IPS DF 6.9 (cell line): ENCODE measurements around the gene GALNT10.

Experiments
- DNase-seq: peaks from one replicate; pipeline ENCODE4 v3.0.0-alpha.2; 2013; ENCODE audit warnings: low read depth, low spot score
- H3K27ac ChIP-seq: one replicate; pipeline ENCODE4 v1.5.1; 2013; ENCODE audit warnings: low read length, control low read depth
- H3K27me3 ChIP-seq: 2 replicates; pipeline ENCODE4 v1.6.1; 2013; ENCODE audit warnings: mild to moderate bottlenecking, low read length; ENCODE audit not compliant: control insufficient read depth, insufficient read depth
- H3K36me3 ChIP-seq: 2 replicates; pipeline ENCODE4 v1.6.1; 2013; ENCODE audit warnings: low read length; ENCODE audit not compliant: control insufficient read depth, insufficient read depth
- H3K4me1 ChIP-seq: 2 replicates; pipeline ENCODE4 v1.6.1; 2013; ENCODE audit warnings: low read length; ENCODE audit not compliant: control insufficient read depth, insufficient read depth
- H3K4me3 ChIP-seq: 2 replicates; pipeline ENCODE4 v1.5.1; 2013; ENCODE audit warnings: mild to moderate bottlenecking, low read length
- H3K9me3 ChIP-seq: 2 replicates; pipeline ENCODE4 v1.6.1; 2013; ENCODE audit warnings: low read length, inconsistent platforms; ENCODE audit not compliant: control insufficient read depth, insufficient read depth
- WGBS: extraction: QIAGEN DNeasy Blood & Tissue Kit; methylation state at CpG from one replicate; pipeline ENCODE4 v1.1.7; 2013; ENCODE audit warnings: mixed read lengths, missing lambda C conversion rate; ENCODE audit not compliant: insufficient read length, insufficient coverage; 5-methylcytosine and 5-hydroxymethylcytosine counted together

Gene GALNT10

DNA sequence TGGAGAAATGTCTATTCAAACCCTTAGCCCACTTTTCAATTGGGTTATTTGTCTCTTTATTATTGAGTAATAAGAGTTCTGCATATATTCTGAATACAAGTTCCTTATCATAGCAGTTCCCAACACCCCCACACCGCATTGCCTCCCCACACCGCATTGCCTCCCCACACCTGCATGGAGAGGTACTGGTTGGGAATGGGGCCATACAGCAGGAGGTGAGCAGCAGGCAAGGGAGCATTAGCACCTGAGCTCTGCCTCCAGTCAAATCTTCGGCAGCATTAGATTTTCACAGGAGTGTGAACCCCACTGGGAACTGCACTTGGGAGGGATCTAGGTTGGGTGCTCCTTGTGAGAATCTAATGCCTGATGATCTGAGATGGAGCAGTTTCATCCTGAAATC lies 244.7 kb downstream of the GALNT10 start:
- H3K36me3 ChIP-seq: peaks cover 2% of the 10 kb centered on the region; the same call in 1 of the 2 replicates

DNA sequence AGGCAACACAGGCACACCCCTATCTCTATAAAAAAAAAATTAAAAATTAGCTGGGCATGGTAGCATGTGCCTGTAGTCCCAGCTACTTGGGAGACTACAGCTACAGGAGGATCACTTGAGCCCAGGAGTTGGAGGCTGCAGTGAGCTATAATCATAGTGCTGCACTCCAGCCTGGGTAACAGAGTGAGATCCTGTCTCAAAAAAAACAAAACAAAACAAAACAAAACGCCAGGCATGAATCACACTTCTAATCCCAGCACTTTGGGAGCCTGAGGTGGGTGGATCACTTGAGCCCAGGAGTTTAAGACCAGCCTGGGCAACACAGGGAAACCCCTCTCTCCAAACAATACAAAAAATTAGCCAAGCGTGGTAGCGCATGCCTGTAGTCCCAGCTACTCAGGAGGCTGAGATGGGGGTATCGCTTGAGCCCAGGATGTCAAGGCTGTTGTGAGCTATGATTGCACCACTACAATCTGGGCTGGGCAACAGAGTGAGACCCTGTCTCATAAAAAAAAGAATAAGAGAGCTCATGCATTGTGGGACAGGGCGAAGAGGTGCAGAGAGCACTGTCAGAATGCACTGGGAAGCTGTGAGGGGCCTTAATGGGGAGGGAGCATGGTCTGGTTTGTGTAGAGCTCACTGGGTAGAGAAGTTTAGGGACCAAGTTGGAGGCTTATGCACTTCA lies 246.9 kb downstream of the GALNT10 start:
- WGBS: no CpG with 5 or more reads among the region's 5 CpGs
- Histone ChIP-seq H3K4me3 (no peak overlapping the region), H3K36me3 (peaks cover 2% of the 10 kb centered on the region; the same call in 1 of the 2 replicates), H3K4me1 (no peaks in the 10 kb centered on the region; the same call in 1 of the 2 replicates), H3K9me3 (no peaks in the 10 kb centered on the region), H3K27me3 (no peaks in the 10 kb centered on the region), H3K27ac (no peak overlapping the region)
- DNase-seq: no peak

More for the DNA sequence above, 244.7 kb downstream of the GALNT10 start:
- no peak overlapping the region for H3K4me3 ChIP-seq
- DNase-seq: no peak
- WGBS: no CpG with 5 or more reads among the region's 3 CpGs
- no peaks in the 10 kb centered on the region for H3K9me3 ChIP-seq
- H3K27me3 ChIP-seq: no peaks in the 10 kb centered on the region
- no peaks in the 10 kb centered on the region; the same call in 1 of the 2 replicates for H3K4me1 ChIP-seq
- no peak overlapping the region for H3K27ac ChIP-seq

- H3K9me3 ChIP-seq: no peaks in the 10 kb centered on the region
- no peak overlapping the region for H3K27ac ChIP-seq
- H3K27me3 ChIP-seq: no peaks in the 10 kb centered on the region
- no peaks in the 10 kb centered on the region for H3K4me1 ChIP-seq
- DNase-seq: no peak
- H3K4me3 ChIP-seq: no peak overlapping the region
- no CpG with 5 or more reads among the region's 5 CpGs for WGBS
- peaks cover 2% of the 10 kb centered on the region; the same call in 1 of the 2 replicates for H3K36me3 ChIP-seq
Measured at GRCh38 chr5:154440540-154440939, 250.0 kb downstream of the GALNT10 start.

DNA sequence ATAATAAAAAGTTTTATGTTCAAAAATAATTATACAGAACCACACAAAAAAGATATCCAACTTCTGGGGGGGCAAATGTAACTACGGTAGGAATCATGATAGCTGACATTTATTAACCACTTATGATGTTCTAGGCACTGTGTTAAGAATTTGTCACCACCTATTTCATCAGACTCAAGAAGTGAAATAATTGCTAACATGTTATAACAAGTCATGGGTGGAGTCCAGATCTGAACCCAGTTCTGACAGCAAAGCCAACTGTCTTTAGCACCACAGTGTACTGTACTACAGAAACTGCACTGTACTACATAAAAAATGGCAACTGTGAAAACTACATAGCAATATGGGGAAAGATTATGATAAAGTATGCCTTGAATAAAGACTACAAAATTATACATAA lies 252.3 kb downstream of the GALNT10 start:
- H3K4me1 ChIP-seq: no peaks in the 10 kb centered on the region
- H3K36me3 ChIP-seq: peaks cover 2% of the 10 kb centered on the region
- no peak overlapping the region for H3K4me3 ChIP-seq
- no peaks in the 10 kb centered on the region; the same call in 1 of the 2 replicates for H3K27me3 ChIP-seq
- H3K9me3 ChIP-seq: no peaks in the 10 kb centered on the region
- no peak overlapping the region for H3K27ac ChIP-seq
- DNase-seq: no peak
- WGBS: no CpG with 5 or more reads among the region's 1 CpG

DNA sequence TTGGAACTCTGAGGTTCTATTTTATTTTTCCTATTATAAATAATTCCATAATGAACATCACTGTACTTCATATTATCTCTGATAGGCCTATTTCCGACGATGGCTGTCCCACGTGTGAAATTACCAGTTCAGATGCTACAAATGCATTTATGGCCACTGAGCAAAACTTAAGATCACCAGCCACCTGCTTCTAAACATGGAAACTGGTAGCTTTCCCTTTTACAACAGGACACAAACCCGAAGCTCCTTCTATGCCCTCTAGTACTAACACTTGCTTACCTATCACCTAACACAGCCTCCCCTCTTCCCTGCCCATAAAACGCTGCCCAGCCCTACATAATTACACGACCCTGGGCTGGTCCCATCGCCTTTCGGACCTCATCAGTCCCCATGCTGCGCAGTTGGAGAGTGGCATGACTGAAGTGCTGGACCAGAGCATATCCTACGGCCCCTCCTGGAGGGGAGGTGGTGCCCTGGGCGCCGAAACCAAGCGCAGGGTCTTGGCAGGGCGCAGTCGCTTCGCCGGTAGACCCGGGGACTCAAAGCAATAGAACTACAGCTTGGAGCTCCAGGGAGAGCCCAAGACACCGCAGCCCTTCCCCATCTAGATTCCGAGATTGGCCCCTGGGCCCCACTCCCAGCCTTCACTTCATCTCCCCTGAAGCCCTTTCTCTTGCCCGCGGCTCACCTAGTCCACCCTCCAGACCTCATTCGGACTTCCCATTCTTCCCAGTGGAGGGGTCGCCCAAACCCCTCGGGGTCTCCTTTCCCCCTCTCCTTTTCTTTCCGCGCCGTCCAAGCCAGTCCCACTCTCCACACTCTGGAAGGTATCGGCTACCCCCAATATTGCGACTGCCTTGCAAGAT lies 254.3 kb downstream of the GALNT10 start:
- H3K9me3 ChIP-seq: no peaks in the 10 kb centered on the region
- WGBS: no CpG with 5 or more reads among the region's 30 CpGs
- DNase-seq: no peak
- H3K36me3 ChIP-seq: no peaks in the 10 kb centered on the region; the same call in 1 of the 2 replicates
- no peaks in the 10 kb centered on the region for H3K4me1 ChIP-seq
- peak overlapping the region; percentile 96 for H3K4me3 ChIP-seq
- no peak overlapping the region for H3K27ac ChIP-seq
- no peaks in the 10 kb centered on the region; the same call in 1 of the 2 replicates for H3K27me3 ChIP-seq

DNA sequence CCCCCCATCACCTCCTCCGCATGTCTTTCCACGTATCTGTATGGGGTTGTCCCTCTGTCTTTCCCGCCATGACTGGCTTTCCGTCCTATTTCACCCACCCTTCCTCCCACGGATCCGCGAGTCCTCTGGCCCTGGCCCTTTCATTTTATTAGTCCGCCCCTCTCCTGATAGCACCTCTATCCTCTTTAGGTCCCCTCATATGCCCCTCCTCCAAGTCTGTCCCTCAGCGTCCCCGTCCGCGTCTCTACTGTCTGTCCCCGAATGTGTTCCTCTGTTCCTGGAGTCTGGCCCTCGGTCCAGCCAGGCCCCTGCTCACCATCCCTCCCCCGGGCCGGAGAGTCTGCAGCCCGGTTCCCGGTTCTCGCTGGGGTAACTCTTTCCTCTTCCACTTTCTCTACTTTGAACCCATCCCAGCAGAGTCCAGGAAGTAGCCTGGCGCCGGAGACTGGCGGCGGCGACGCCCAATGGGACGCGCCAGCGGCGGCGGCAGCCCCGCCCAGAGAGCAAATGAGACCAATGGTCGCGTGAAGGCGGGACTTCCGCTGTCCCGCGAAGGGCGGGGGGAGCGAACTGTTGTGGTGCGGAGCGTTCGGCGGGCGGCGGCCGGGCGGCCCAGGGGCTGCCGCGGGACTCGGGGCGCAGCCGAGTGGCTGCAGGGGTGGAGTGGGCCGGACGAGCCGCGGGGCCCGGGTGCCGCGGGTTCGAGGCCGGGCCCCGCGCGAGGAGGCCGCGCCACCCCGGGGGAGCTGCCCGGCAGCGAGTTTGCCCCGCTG lies 255.1 kb downstream of the GALNT10 start, which contains the start of gene SAP30L:
Gene SAP30L (plus strand): TSS at position 576 of the 773 bp plus-strand sequence. CDS start 608 bp downstream, outside the sequence.
- Histone ChIP-seq H3K9me3 (no peaks in the 10 kb centered on the region), H3K27ac (no peak within 1 kb of the TSS), H3K4me1 (no peaks in the 10 kb centered on the region), H3K36me3 (no peaks in the 10 kb centered on the region; the same call in 1 of the 2 replicates), H3K4me3 (peak within 1 kb of the TSS; percentile 96), H3K27me3 (no peaks in the 10 kb centered on the region; the same call in 1 of the 2 replicates)
- DNase-seq: peak; percentile 84
- no CpG with 5 or more reads among the region's 70 CpGs for WGBS

- no peaks in the 10 kb centered on the region for H3K4me1 ChIP-seq
- no peaks in the 10 kb centered on the region for H3K9me3 ChIP-seq
- H3K27me3 ChIP-seq: no peaks in the 10 kb centered on the region; the same call in 1 of the 2 replicates
- H3K36me3 ChIP-seq: no peaks in the 10 kb centered on the region; the same call in 1 of the 2 replicates
- H3K4me3 ChIP-seq: peak overlapping the region; percentile 96
- no peak overlapping the region for H3K27ac ChIP-seq
- no CpG with 5 or more reads among the region's 87 CpGs for WGBS
- no peak for DNase-seq
Measured at GRCh38 chr5:154446195-154447088, 255.9 kb downstream of the GALNT10 start.

- Histone ChIP-seq H3K4me3 (peak overlapping the region; percentile 96; the same call in 1 of the 2 replicates), H3K36me3 (no peaks in the 10 kb centered on the region; the same call in 1 of the 2 replicates), H3K27ac (no peak overlapping the region), H3K27me3 (no peaks in the 10 kb centered on the region; the same call in 1 of the 2 replicates), H3K9me3 (no peaks in the 10 kb centered on the region), H3K4me1 (no peaks in the 10 kb centered on the region)
- WGBS: no CpG with 5 or more reads among the region's 10 CpGs
- DNase-seq: no peak
Measured at GRCh38 chr5:154447089-154447725, 256.7 kb downstream of the GALNT10 start.

DNA sequence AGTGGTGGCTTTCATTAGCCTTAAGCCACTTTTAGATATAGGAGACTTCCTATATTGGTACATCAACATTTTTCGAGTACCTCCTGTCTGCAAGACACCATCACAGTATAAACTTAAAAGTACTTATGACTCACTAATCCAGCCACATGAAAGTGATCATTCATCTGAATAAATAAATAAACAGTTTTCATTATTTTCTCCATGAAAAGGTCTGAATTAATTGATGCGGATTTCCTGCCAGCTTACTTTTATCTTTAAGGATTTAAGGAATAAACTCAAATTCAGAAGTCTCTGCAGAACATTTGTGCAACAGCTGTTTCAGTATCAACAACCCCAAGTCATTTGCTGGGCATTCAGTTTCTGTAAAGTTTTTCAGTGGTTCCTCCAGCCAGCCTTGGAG lies 259.3 kb downstream of the GALNT10 start:
- no CpG with 5 or more reads among the region's 2 CpGs for WGBS
- H3K9me3 ChIP-seq: no peaks in the 10 kb centered on the region

More for the DNA sequence above, 259.3 kb downstream of the GALNT10 start:
- Histone ChIP-seq H3K4me3 (no peak overlapping the region), H3K27ac (no peak overlapping the region), H3K4me1 (no peaks in the 10 kb centered on the region), H3K27me3 (no peaks in the 10 kb centered on the region; the same call in 1 of the 2 replicates), H3K36me3 (no peaks in the 10 kb centered on the region; the same call in 1 of the 2 replicates)
- DNase-seq: no peak
